NCI-H1092 treated with DMSO at 0.1 percent for 48 hours (cell line): Measurements from ENCODE around the gene EEF1AKMT3.
A peak's percentile ranks its signal among the peaks of the same experiment; 100 is the strongest.

Experiments
- DNase-seq: peaks from one replicate; lab custom pipeline; 2025; lab: John Stamatoyannopoulos, UW

EEF1AKMT3 gene

DNA sequence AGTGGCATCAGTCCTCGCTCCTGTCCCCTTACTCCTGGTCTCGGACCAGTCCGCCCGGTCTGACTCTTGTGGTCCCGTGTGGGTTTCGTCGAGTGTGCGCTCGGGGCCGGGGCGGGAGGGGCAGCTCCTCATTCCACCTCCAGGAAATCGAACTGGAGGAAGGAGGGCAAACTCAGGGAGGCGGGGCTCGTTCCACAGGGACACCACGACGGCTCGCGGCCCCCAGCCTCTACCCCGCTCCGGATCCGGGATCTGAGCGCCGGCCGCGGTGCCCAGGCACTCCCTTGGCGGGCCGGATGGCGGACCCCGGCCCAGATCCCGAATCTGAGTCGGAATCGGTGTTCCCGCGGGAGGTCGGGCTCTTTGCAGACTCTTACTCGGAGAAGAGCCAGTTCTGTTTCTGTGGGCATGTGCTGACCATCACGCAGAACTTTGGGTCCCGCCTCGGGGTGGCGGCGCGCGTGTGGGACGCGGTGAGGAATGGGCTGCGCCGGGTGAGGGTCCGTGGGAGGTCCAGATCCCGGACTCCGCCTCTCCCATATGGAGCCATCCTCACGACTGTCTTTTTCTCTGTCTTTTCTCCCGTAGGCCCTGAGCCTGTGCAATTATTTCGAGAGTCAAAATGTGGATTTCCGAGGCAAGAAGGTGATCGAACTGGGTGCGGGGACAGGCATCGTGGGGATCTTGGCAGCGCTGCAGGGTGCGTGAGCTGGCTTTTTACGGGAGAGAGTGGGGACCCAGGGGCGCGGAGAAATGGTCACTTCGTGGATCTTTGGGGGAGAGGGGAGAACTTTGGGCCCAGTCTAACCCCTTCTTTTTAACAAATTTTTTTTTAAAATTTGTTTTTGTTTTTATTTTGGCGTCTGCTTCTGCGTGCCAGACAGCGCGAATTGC is at the start of gene EEF1AKMT3:
Gene EEF1AKMT3, plus strand, starts transcription at position 186 of the 894 bp plus-strand sequence. Its CDS starts 111 bp downstream, at position 297.
- DNase-seq: no peak

GRCh38 chr12:57722716-57723629 is 49.4 kb upstream of the EEF1AKMT3 start:
- no peak for DNase-seq

DNA sequence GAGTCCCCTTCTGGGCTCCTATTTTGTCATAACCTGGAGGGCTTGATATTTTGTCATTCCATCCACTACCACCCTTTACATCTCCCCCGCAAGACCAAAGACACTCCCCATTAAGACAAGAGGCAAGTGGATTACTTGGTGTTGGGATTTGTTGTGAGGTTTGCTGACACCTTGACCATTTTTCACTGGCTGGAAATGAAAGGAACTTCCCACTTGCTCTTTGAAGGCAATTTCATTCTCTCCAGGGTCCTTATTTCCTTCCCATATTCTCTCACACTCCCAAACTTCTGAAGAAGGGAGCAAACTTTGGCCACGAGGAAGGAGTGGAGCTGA is 48.8 kb upstream of the EEF1AKMT3 start:
- DNase-seq: no peak

GRCh38 chr12:57724003-57724935 is 48.1 kb upstream of the EEF1AKMT3 start:
- DNase-seq: no peak

DNA sequence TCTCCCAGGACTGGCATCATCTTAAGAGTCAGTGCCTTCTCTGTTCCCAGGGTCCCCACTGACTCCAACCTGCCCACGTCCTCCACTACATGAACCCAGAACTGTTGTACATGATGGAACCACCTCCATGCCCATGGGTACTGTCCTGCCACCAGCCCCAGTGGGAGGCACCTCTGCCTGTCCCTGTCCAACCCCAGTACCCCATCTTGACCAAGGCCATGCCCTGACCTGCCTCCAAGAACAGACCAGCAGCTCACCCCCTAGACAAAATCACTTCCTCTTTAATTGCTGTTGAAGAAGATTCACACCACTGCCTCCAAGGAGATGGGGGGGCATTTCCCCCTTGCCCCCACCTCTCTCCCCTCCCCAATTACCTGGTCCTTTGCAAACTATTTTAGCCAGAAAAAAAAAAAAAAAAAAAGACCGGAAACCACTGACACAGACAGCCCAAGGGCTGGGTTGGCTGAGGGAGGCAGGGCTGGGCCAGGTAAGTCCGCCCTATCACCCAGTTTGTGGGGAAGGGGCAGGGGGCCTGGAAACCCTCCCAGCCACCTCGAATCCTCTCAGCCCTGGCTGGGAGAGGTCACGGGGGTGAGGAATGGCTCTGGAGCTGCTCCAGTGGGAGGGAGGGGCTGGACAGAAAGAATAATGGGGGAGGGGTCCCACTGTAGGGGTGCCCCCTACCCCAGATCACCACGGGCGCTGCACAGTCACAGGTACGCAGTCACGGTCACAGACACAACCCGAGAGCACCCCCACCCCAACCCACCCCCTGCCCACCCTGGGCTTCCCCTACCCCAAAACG is 47.3 kb upstream of the EEF1AKMT3 start:
- no peak for DNase-seq

- DNase-seq: no peak
Observed at GRCh38 chr12:57725851-57726150, 46.6 kb upstream of the EEF1AKMT3 start.

- peak; percentile 45 for DNase-seq
Observed at GRCh38 chr12:57726151-57726883, 46.1 kb upstream of the EEF1AKMT3 start.

DNA sequence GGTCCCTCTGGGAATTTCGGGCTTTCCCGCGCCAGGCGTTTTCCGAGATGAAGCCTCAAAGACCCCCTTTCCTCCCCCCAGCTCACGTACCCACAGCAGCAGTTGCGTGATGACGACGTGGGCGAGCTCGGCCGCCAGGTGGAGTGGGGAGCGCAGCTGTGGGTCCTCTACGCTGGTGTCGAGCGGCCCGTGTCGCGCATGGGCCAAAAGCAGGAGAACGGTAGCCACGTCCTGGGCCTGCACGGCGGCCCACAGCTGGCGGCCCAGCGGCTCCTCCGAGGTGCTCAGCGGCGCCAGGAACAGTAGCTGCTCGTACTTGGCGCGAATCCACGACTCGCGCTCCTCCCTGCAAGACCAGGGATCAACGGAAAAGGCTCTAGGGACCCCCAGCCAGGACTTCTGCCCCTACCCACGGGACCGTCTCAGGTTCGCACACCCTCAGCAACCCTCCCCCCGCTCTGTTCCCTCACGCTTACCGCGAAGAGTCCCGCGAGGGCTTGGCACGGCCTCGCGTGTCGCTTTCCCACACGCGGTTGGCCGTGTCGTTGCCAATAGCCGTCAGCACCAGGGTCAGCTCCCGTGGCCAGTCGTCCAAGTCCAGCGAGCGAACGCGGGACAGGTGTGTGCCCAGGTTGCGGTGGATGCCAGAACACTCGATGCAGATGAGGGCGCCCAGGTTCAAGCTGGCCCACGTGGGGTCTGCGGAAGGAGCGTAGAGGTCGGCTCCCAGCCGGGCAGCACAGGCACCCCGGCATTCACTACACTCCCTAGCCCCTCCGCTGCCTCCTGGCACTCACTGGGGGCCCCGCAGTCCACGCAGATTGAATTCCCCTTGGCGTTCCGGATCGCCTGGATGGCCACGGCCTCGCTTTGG is 45.3 kb upstream of the EEF1AKMT3 start:
- peak; percentile 25 for DNase-seq

DNA sequence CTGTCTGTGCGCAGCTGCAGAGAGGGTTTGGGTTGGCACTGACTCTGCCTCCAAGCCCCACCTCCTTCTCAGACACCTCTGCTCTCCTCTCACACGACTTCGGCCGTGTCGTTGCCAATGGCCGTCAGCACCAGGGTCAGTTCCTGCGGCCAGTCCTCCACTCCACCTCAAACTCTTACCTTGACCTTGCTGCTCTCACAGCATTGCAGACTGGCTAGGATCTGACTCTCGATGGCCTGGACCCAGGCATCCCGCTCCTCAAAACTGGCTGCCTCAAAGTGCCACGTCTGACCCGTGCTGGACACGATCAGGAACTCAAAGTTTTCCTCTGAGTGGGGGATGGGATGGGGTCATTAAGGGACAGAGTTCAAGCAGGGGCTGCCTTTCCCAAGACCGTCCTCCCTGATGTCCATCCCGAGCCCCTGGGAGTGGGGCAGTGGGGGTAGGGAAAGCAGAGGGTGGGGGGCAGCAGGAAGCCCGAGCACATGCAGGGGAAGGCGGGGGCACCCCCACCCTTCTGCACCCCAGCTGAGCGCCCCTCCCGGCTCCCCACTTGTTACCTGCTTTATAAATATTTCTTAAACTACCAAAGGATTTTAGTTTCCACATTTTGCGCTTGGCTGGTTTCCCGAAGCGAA is 44.5 kb upstream of the EEF1AKMT3 start:
- no peak for DNase-seq

- DNase-seq: no peak
Observed at GRCh38 chr12:57729321-57729844, 43.0 kb upstream of the EEF1AKMT3 start.

- DNase-seq: no peak
Observed at GRCh38 chr12:57730336-57731067, 41.9 kb upstream of the EEF1AKMT3 start.

DNA sequence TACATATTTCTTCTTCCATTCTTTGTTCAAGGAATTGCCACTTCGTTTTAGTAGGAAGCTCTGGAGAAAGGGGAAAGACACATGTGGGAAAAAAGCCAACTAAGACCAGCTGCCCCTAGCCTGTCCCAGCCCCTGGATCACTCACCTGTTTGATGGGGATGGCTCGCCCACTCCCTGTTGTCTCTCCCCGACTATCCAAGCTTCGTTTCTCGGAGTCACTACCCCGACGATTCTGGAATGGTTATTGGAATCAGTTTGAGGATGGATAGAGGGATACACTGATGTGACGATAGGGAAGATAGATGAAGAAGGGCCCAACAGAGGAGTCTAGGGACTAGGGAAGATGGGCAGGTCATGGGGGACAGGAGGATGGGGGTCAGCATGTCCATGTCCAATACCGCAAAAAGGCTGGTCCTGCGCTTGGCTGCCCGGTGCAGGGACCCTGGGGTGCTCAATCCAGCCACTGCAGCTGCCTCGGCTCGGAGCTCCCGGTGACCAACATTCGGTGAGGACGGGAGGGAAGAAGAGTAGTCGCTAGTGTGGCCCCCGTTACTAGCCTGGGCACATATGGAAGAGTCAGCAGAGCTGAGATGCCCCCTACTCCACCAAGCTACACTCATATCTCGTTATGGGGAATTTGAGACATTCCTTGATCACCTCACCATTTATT is 40.9 kb upstream of the EEF1AKMT3 start:
- DNase-seq: no peak

GRCh38 chr12:57732270-57732669 is 40.1 kb upstream of the EEF1AKMT3 start:
- no peak for DNase-seq

DNA sequence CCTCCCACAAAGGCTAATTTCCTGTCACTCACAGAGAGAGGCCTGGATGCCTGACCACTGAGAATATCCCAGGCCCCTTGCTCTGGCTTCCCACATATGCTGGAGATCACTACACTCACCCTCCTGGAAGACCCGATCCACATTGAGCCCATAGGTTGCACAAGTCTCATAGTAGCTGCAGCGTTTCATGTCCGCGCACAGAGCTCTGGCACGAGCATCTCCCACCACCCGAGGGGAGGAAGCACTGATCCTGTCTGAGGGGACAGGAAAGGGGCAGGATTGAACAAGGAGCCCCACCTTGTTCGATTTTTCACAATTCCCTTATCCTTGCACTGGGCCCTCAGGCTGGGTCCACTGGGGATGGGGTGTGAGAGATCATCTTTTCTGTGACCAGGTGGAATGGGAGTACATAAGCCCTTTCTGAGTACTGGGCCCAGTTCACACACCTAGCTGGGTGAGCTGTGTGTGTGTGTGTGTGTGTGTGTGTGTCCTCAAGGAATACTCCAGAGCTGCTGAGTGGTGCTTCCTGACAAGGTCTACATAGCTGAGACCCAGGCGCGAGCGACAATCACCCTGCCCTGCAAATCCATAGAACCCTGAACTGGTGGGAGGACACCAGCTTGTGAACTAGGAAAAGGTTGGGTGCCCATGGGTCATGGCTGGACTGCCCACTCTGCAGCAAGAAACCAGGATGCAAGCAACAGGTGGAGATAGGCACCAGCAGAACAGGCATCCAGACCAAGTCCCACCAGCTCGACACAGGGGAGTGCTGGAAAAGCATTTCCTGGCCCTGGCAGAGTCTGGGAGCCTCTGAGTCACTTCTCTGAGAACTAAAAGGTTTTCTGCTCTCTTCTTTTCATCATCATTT is 39.5 kb upstream of the EEF1AKMT3 start:
- no peak for DNase-seq

- no peak for DNase-seq
Observed at GRCh38 chr12:57733928-57734327, 38.5 kb upstream of the EEF1AKMT3 start.

DNA sequence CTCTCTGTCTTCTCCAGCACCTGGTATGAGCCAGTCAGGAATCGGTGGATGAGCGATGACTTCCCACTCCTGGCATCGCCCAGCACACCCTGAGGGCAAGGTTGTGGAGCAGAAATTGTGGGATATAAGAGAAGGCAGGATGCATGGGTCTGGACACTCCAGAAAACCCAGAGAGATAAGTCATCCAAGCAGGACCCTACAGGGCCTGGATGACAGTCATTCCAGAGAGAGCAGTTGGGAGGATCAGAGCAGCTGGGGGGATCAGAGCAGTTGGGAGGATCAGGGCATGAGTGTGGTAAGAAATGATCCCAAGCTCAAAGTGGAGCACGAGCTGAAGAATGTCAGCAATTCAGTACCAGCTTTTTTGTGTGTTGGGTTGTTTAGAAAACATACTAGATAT is 37.8 kb upstream of the EEF1AKMT3 start:
- no peak for DNase-seq
